ENCODE measurements around the gene KPNA4. TPM values are rescaled to one million over a fixed set of nuclear protein-coding genes. Genes with fewer than 3 reads are reported as not detected.
A peak's percentile ranks its signal among the peaks of the same experiment; 100 is the strongest.

The KPNA4 gene
- total and polyA plus RNA-seq, 2 of the 4 experiments (the other 2 are of a cell fraction): 12.9 to 46.1 TPM

- Histone ChIP-seq H3K27ac (ENCODE audit: insufficient read depth, low read length) (no peak overlapping the region), H3K27me3 (ENCODE audit: control insufficient read depth, insufficient read depth, low read length) (no peaks in the 10 kb centered on the region), H4K8ac (ENCODE audit: low read depth in 2 of 2, low read length in 2 of 2) (no peak overlapping the region), H3K4ac (ENCODE audit: low read depth, low read length) (no peak overlapping the region), H2BK15ac (ENCODE audit: low read depth, low read length) (no peak overlapping the region), H2BK120ac (ENCODE audit: low read depth, low read length) (no peak overlapping the region), H2BK5ac (ENCODE audit: low read depth, low read length, poor library complexity, severe bottlenecking) (no peak overlapping the region), H4K20me1 (ENCODE audit: insufficient read depth, low read length) (peaks cover 65% of the 10 kb centered on the region), H3K56ac (ENCODE audit: extremely low read depth, insufficient read depth, low read length) (no peak overlapping the region), H4K5ac (ENCODE audit: low read depth, low read length) (no peak overlapping the region), H3K23ac (ENCODE audit: low read depth, low read length) (no peak overlapping the region), H3K4me2 (ENCODE audit: low read depth, low read length) (no peak overlapping the region), H2AK5ac (ENCODE audit: low read depth, low read length) (no peak overlapping the region), H3K4me3 (ENCODE audit: insufficient read depth, low read depth, low read length) (no peak overlapping the region), H2AK9ac (replicated peaks; ENCODE audit: low read depth, low read length, poor library complexity) (no peak overlapping the region), H3K36me3 (ENCODE audit: control insufficient read depth, insufficient read depth, low read length) (no peaks in the 10 kb centered on the region), H2AFZ (replicated peaks; ENCODE audit: low read length, poor library complexity) (no peak overlapping the region), H3K9me3 (ENCODE audit: control insufficient read depth, insufficient read depth, low read length) (no peaks in the 10 kb centered on the region), H3K9ac (ENCODE audit: low read depth, low read length) (no peak overlapping the region), H3K9me1 (ENCODE audit: insufficient read depth, low read length) (no peaks in the 10 kb centered on the region; the same call in 1 of the 2 replicates), H2BK20ac (ENCODE audit: low read depth, low read length) (no peak overlapping the region), H4K91ac (ENCODE audit: insufficient read depth, low read depth, low read length) (no peak overlapping the region), H3K79me1 (ENCODE audit: low read depth in 1 of 2, low read length in 2 of 2) (peaks cover 4 to 36% of the 10 kb centered on the region in 2 experiments; a peak in 3 of 4 replicates), H3K18ac (ENCODE audit: low read depth, low read length) (no peak overlapping the region), H3K4me1 (ENCODE audit: control insufficient read depth, insufficient read depth, low read length) (0 out of 2 replicates have a peak, but pooled peaks cover 2% of the 10 kb centered on the region), H3K14ac (replicated peaks; ENCODE audit: low read depth, low read length) (no peak overlapping the region)
- BruUV-seq (replicated peaks): no TSS peak
- no CpG with 5 or more reads among the region's 2 CpGs for WGBS, 2 experiments (ENCODE audit: extremely low coverage in 2 of 2, insufficient read length in 1 of 2)
- intact Hi-C loops (cut with micrococcal nuclease) (no loop called here), dilution Hi-C loops (cut with HindIII; ENCODE audit: low sequenced_read_pairs, unreplicated experiment) (no loop called here), in situ Hi-C loops (cut with MboI; ENCODE audit: low sequenced_read_pairs) (no loop called here)
- DNase-seq (peak; percentile 50), ATAC-seq (ENCODE audit: low read depth) (peak; percentile 62)
- ChIA-PET CTCF (interaction anchor here (0.6 kb wide), 1 partner anchor 18 kb away, joined by 3 read pairs; no protein-coding TSS in a partner anchor), POLR2A (ENCODE audit: unreplicated experiment) (no interaction called here)
- 0 out of 2 replicates have a peak, but pooled peaks have one; percentile 22 for TF ChIP-seq BHLHE40 (IDR thresholded peaks at IDR 0.05; ENCODE audit: low read depth, low read length)
- TF ChIP-seq, protein P1, sequence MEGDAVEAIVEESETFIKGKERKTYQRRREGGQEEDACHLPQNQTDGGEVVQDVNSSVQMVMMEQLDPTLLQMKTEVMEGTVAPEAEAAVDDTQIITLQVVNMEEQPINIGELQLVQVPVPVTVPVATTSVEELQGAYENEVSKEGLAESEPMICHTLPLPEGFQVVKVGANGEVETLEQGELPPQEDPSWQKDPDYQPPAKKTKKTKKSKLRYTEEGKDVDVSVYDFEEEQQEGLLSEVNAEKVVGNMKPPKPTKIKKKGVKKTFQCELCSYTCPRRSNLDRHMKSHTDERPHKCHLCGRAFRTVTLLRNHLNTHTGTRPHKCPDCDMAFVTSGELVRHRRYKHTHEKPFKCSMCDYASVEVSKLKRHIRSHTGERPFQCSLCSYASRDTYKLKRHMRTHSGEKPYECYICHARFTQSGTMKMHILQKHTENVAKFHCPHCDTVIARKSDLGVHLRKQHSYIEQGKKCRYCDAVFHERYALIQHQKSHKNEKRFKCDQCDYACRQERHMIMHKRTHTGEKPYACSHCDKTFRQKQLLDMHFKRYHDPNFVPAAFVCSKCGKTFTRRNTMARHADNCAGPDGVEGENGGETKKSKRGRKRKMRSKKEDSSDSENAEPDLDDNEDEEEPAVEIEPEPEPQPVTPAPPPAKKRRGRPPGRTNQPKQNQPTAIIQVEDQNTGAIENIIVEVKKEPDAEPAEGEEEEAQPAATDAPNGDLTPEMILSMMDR (conservative IDR thresholded peaks at IDR 0.05; ENCODE audit: low read depth, low read length): no peak
- TF ChIP-seq RCOR1 (IDR thresholded peaks at IDR 0.05; ENCODE audit: insufficient replicate concordance, low read length): no peak
Measured at GRCh38 chr3:160540551-160540950, 24.8 kb downstream of the KPNA4 start.

Measured in IMR-90 (cell line).